ENCODE data around the gene CNNM1.

The CNNM1 gene

DNA sequence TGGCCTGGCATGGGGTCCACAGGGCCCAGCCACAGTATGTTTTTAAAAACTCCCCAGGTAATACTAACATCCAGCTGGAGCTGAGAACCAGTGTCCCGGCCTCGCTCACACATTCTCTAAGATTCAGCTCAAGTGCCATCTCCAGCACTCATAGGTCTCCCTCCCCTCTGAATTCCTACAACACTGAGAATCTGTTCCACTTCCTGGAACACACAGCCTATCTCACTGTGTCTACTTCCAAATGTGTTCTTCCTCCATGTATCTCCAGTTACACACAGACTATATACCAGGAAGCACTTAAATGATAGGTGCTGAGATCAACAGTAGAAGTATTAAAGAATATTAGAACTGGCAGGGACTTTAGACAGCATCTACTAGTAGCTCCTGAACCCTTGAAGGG, 90.5 kb downstream of the CNNM1 start:
- TF ChIP-seq CTCF (IDR thresholded peaks at IDR 0.05; ENCODE audit: control insufficient read depth, insufficient read depth, low read depth, low read length, missing control alignments): no peak
- H3K4me3 ChIP-seq (ENCODE audit: control insufficient read depth, low read depth, low read length): no peak overlapping the region
- DNase-seq (ENCODE audit: low read depth): no peak

GRCh38 chr10:99421233-99421739, 92.1 kb downstream of the CNNM1 start:
- no peak for DNase-seq (ENCODE audit: low read depth)
- no peak for TF ChIP-seq CTCF (IDR thresholded peaks at IDR 0.05; ENCODE audit: control insufficient read depth, insufficient read depth, low read depth, low read length, missing control alignments)
- H3K4me3 ChIP-seq (ENCODE audit: control insufficient read depth, low read depth, low read length): no peak overlapping the region

GRCh38 chr10:99422529-99423096, 93.5 kb downstream of the CNNM1 start:
- no peak overlapping the region for H3K4me3 ChIP-seq (ENCODE audit: control insufficient read depth, low read depth, low read length)
- no peak for TF ChIP-seq CTCF (IDR thresholded peaks at IDR 0.05; ENCODE audit: control insufficient read depth, insufficient read depth, low read depth, low read length, missing control alignments)
- DNase-seq (ENCODE audit: low read depth): no peak

DNA sequence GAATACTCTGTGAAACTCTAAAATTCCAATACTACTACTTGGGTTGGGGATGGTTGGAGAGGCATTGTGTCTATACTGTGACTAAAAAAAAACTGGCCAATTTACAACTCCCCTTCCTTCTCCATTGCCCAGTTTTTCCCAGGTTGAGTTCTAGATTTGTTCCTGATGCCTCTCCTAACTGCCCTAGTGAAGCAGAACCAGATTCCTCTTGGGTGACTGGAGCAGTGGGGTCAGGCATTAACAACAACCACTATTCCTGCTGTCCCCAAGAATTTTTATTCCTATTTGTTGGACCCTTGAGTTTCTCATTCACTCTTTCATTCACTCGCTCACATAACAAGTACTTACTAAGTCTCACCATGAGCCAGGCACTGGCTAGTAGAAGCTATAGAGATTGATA, 95.5 kb downstream of the CNNM1 start:
- no peak for DNase-seq (ENCODE audit: low read depth)
- no peak for TF ChIP-seq CTCF (IDR thresholded peaks at IDR 0.05; ENCODE audit: control insufficient read depth, insufficient read depth, low read depth, low read length, missing control alignments)
- no peak overlapping the region for H3K4me3 ChIP-seq (ENCODE audit: control insufficient read depth, low read depth, low read length)

- TF ChIP-seq CTCF (IDR thresholded peaks at IDR 0.05; ENCODE audit: control insufficient read depth, insufficient read depth, low read depth, low read length, missing control alignments): no peak
- DNase-seq (ENCODE audit: low read depth): no peak
- H3K4me3 ChIP-seq (ENCODE audit: control insufficient read depth, low read depth, low read length): no peak overlapping the region
Observed at GRCh38 chr10:99425204-99425603, 96.0 kb downstream of the CNNM1 start.

DNA sequence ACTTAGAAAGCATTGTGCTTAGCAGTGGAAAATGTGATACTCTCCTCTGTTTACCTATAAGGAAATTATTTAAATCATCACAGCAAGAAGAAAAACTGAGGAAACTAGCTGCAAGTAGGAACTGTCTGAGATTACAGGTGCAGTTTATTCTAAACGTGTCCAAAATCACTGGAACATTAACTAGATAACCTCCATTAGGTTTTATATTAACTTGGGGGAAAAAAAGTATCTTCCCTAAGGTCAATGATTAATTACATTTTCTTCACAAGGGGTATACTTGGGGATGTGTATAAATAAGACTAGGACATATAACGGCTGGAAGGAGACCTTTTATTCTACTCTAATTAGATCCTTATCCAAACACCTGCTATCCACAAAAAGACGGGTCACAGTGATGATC, 97.5 kb downstream of the CNNM1 start:
- no peak overlapping the region for H3K4me3 ChIP-seq (ENCODE audit: control insufficient read depth, low read depth, low read length)
- DNase-seq (ENCODE audit: low read depth): no peak
- TF ChIP-seq CTCF (IDR thresholded peaks at IDR 0.05; ENCODE audit: control insufficient read depth, insufficient read depth, low read depth, low read length, missing control alignments): no peak

Data from AG09309 (cell line).